Hindlimb muscle (tissue), 1 donor: ENCODE results near the gene GOLPH3L. TPM values are rescaled to one million over a fixed set of nuclear protein-coding genes. Genes with fewer than 3 reads are reported as not detected.
A peak's percentile ranks its signal among the peaks of the same experiment; 100 is the strongest.
"Not testable (repeated sequence)": the region's sequence is repeated elsewhere in the genome, so short reads cannot be mapped to it uniquely, and the experiment has no call there.

Source experiments
- DNase-seq: peaks from one replicate; pipeline ENCODE4 v3.0.0-alpha.2; 2013
- polyA plus RNA-seq: library from polyadenylated mRNA; unstranded; fragments of 120-200 nt; gene quantifications from one replicate; pipeline ENCODE4 v1.2.1, GENCODE V29; 2013; ENCODE audit not compliant: insufficient read length

GOLPH3L gene
- polyA plus RNA-seq, 1 donor, result 19.7 TPM

- not testable (repeated sequence) for DNase-seq
These were observed 39.9 kb downstream of the GOLPH3L start for GRCh38 chr1:150657064-150657463.

DNA sequence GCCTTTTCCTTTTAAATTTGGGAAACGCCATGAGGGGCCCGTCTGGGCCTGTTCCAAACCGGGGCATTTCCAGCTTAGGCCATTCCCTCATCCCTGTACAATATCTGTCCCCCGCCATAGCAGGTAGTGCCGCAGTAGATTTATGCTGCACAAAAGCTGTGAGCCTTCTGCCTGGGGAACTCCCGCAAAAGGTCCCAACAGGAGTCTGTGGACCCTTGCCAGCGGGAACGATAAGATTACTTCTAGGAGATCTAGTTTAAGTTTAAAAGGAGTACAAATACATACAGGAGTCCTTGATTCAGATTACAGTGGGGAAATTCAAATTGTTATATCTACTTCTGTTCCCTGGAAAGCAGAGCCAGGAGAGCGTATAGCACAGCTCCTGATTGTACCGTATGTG is 42.3 kb downstream of the GOLPH3L start:
- DNase-seq, result not testable (repeated sequence)

DNA sequence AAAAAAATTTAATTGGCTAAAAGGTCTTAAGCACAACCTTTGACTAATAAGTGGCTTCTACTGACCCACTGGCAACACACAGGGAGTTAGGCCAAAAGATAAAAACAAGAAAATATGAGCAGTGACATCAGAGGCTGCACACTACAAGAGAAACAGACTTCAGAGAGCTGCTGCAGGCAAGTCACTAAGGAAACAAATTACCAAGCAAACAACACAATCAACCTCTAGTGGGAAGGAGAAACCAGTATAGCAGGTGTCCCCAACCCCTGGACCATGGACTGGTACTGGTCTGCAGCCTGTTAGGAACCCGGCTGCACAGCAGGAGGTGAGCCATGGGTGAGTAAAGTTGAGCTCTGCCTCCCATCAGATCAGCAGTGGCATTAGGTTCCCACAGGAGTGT is 46.8 kb downstream of the GOLPH3L start:
- DNase-seq, result no peak

- DNase-seq, result no peak
These were observed 47.4 kb downstream of the GOLPH3L start for GRCh38 chr1:150649441-150650075.

GRCh38 chr1:150642296-150642695 is 54.7 kb downstream of the GOLPH3L start:
- no peak for DNase-seq

- not testable (repeated sequence) for DNase-seq
These were observed 55.7 kb downstream of the GOLPH3L start for GRCh38 chr1:150641126-150641815.

- not testable (repeated sequence) for DNase-seq
These were observed 58.5 kb downstream of the GOLPH3L start for GRCh38 chr1:150638430-150638829.

DNA sequence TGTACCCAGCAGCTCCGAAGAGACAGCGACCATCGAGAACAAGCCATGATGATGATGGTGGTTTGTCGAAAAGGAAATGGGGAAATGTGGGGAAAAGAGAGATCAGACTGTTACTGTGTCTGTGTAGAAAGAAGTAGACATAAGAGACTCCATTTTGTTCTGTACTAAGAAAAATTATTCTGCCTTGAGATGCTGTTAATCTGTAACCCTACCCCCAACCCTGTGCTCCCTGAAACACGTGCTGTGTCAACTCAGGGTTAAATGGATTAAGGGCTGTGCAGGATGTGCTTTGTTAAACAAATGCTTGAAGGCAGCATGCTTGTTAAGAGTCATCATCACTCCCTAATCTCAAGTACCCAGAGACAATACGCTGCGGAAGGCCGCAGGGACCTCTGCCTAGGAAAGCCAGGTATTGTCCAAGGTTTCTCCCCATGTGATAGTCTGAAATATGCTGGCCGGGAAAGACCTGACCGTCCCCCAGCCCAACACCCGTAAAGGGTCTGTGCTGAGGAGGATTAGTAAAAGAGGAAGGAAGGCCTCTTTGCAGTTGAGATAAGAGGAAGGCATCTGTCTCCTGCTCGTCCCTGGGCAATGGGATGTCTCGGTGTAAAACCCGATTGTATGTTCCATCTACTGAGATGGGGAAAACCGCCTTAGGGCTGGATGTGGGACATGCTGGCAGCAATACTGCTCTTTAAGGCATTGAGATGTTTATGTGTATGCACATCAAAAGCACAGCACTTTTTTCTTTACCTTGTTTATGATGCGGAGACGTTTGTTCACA is 61.9 kb downstream of the GOLPH3L start:
- DNase-seq, result not testable (repeated sequence)

GRCh38 chr1:150629115-150629928 is 67.6 kb downstream of the GOLPH3L start, which contains the start of gene ENSA:
Gene ENSA, minus strand, starts transcription at chr1:150629612. Its CDS starts 142 bp downstream, at chr1:150629470.
- DNase-seq, result peak; percentile 99

DNA sequence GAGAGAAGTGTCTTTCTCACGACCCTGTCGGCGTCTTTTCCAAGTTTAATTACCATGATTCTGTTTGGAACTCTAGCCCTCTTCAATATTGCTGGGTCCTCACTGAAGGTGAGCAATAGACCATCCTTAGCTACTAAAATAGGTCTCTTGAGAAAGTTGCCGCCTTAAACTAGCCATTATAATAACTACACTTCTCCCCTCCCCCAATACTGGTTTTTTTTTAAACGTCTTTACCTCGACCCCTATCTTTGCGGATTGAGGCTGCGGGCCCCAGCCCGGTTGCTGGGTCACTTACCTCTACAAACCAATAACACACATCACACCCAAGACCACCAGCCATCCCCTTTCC is 68.2 kb downstream of the GOLPH3L start:
- no peak for DNase-seq

GRCh38 chr1:150627826-150628410 is 69.0 kb downstream of the GOLPH3L start:
- no peak for DNase-seq

- no peak for DNase-seq
These were observed 70.8 kb downstream of the GOLPH3L start for GRCh38 chr1:150626150-150626549.

GRCh38 chr1:150624546-150624945 is 72.4 kb downstream of the GOLPH3L start:
- DNase-seq, result not testable (repeated sequence)

GRCh38 chr1:150624134-150624533 is 72.8 kb downstream of the GOLPH3L start:
- not testable (repeated sequence) for DNase-seq

GRCh38 chr1:150622303-150622975 is 74.5 kb downstream of the GOLPH3L start:
- DNase-seq, result no peak

GRCh38 chr1:150621497-150622302 is 75.3 kb downstream of the GOLPH3L start:
- DNase-seq, result peak; percentile 57

GRCh38 chr1:150620919-150621318 is 76.0 kb downstream of the GOLPH3L start:
- DNase-seq, result no peak

- DNase-seq, result no peak
These were observed 77.1 kb downstream of the GOLPH3L start for GRCh38 chr1:150619576-150620509.
